K562 (cell line): ENCODE data around the gene VPREB1. TPM values are rescaled to one million over a fixed set of nuclear protein-coding genes. Genes with fewer than 3 reads are reported as not detected.

ENCODE experiments used
- ARID4B ChIP-seq: sonication (generic); formaldehyde crosslinking; IDR thresholded peaks from 2 replicates; pipeline ENCODE4 v1.8.0; 2022; ENCODE audit warnings: mild to moderate bottlenecking, missing genetic modification reagents
- CBFB ChIP-seq: sonication (generic); formaldehyde crosslinking; IDR thresholded peaks from 2 replicates; pipeline ENCODE4 v1.4.0; 2020; ENCODE audit warnings: mild to moderate bottlenecking, missing genetic modification reagents
- CBX3 ChIP-seq, 2 experiments: IDR thresholded peaks; 1 replicate in 1 of 2; 2 replicates in 1 of 2; pipeline ENCODE4 v1.6.1; 2012; ENCODE audit warnings: inconsistent platforms in 2 of 2, low read length in 2 of 2, borderline replicate concordance in 1 of 2, control low read depth in 1 of 2
- CHD2 ChIP-seq: IDR thresholded peaks from 2 replicates; pipeline ENCODE4 v1.6.1; 2011; ENCODE audit warnings: low read depth, low read length
- CTCF ChIP-seq, 3 experiments: IDR thresholded peaks in 2 of 3; conservative IDR thresholded peaks in 1 of 3; 2 replicates each; pipeline ENCODE4 v1.5.1; 2011 to 2012; ENCODE audit warnings: low read length in 3 of 3, mild to moderate bottlenecking in 3 of 3, control low read depth in 2 of 3, improper control_type of control experiment in 1 of 3, inconsistent platforms in 1 of 3, low read depth in 1 of 3, mixed read lengths in 1 of 3, moderate library complexity in 1 of 3; ENCODE audit not compliant: insufficient read depth in 2 of 3
- HMBOX1 ChIP-seq: sonication (generic); IDR thresholded peaks from 2 replicates; pipeline ENCODE4 v1.6.1; 2016
- IRF2 ChIP-seq: sonication (generic); formaldehyde crosslinking; IDR thresholded peaks from 2 replicates; pipeline ENCODE4 v1.8.1; 2022; ENCODE audit warnings: mild to moderate bottlenecking, missing genetic modification reagents
- KLF6 ChIP-seq: fragments of 250-450 bp; sonication (Bioruptor Pico); IDR thresholded peaks from 2 replicates; pipeline ENCODE4 v1.4.0; 2020; ENCODE audit warnings: mild to moderate bottlenecking, moderate library complexity, borderline replicate concordance
- NFRKB ChIP-seq: fragments of 450-650 bp; IDR thresholded peaks from 2 replicates; pipeline ENCODE4 v1.6.1; 2016; ENCODE audit warnings: low read depth
- PML ChIP-seq: IDR thresholded peaks from 2 replicates; pipeline ENCODE4 v1.6.1; 2012; ENCODE audit warnings: low read length, inconsistent platforms
- STAG1 ChIP-seq: sonication (generic); formaldehyde crosslinking; IDR thresholded peaks from 2 replicates; pipeline ENCODE4 v1.5.0; 2020; ENCODE audit warnings: missing genetic modification reagents, borderline replicate concordance
- TAF1 ChIP-seq: IDR thresholded peaks from 2 replicates; pipeline ENCODE4 v1.6.1; 2011; ENCODE audit warnings: mild to moderate bottlenecking, low read length, moderate library complexity; ENCODE audit not compliant: insufficient read depth, control insufficient read depth, severe bottlenecking; ENCODE audit errors: extremely low read depth
- TFE3 ChIP-seq: fragments of 450-650 bp; formaldehyde crosslinking; IDR thresholded peaks from 2 replicates; pipeline ENCODE4 v1.4.0; 2020; ENCODE audit warnings: mild to moderate bottlenecking, mixed read lengths
- TGIF2 ChIP-seq: sonication (generic); formaldehyde crosslinking; IDR thresholded peaks from 2 replicates; pipeline ENCODE4 v1.8.1; 2022; ENCODE audit warnings: mild to moderate bottlenecking, missing genetic modification reagents, moderate library complexity
- ZBTB49 ChIP-seq: sonication (generic); formaldehyde crosslinking; IDR thresholded peaks from 2 replicates; pipeline ENCODE4 v1.8.0; 2022; ENCODE audit warnings: missing genetic modification reagents, mild to moderate bottlenecking, borderline replicate concordance
- ZC3H4 ChIP-seq: sonication (generic); formaldehyde crosslinking; IDR thresholded peaks from 2 replicates; pipeline ENCODE4 v1.9.0; 2021; ENCODE audit warnings: missing genetic modification reagents, borderline replicate concordance
- ZNF184 ChIP-seq: sonication (generic); formaldehyde crosslinking; IDR thresholded peaks from 2 replicates; pipeline ENCODE4 v1.5.0; 2020; ENCODE audit warnings: missing genetic modification reagents
- polyA plus RNA-seq, 8 experiments: library from polyadenylated mRNA; depleted of rRNA in 4 of 8; stranded (reverse) in 5 of 8; unstranded in 3 of 8; fragments of >200 nt; fragmentation: Nextera tagmentation in 2 of 8; fragmentation: Illumina TruSeq in 1 of 8; extraction: Ambion mirVana in 2 of 8; extraction: Trizol in 1 of 8; gene quantifications; 2 replicates each; pipeline versions ENCODE4 v1.2.1 to v1.2.3, GENCODE V29; 2011 to 2014; ENCODE audit warnings: inconsistent platforms in 1 of 8, missing spikeins in 1 of 8
- total RNA-seq, 7 experiments: library from RNA; depleted of rRNA in 6 of 7; stranded (reverse); fragments of >200 nt in 6 of 7; fragmentation: Illumina TruSeq in 2 of 7; extraction: Trizol in 2 of 7; gene quantifications; 2 replicates each; pipeline versions ENCODE4 v1.2.1 to v1.2.3, GENCODE V29; 2011 to 2021; ENCODE audit warnings: low replicate concordance in 1 of 7

Gene VPREB1
- total and polyA plus RNA-seq, 9 of the 15 experiments (the other 6 are each of a cell fraction or from before 2014, with no cell fraction given): not detected

- no peak for TF ChIP-seq CTCF (IDR thresholded peaks at IDR 0.05 in 2 of 3, conservative IDR thresholded peaks at IDR 0.05 in 1 of 3; ENCODE audit: insufficient read depth in 2 of 3, low read depth in 1 of 3, low read length in 3 of 3)
- TF ChIP-seq TGIF2: no peak
- no peak for TF ChIP-seq CHD2
- TF ChIP-seq TAF1: no peak
- no peak for TF ChIP-seq PML
- no peak for TF ChIP-seq ZBTB49 (CRISPR knock-in tag)
- TF ChIP-seq IRF2 (CRISPR knock-in tag): 0 out of 2 replicates have a peak, but pooled peaks have one; percentile 53
- TF ChIP-seq KLF6 (CRISPR knock-in tag): no peak
- TF ChIP-seq ZNF184 (CRISPR knock-in tag): 0 out of 2 replicates have a peak, but pooled peaks have one; percentile 5
- TF ChIP-seq ZC3H4: 0 out of 2 replicates have a peak, but pooled peaks have one; percentile 55
- TF ChIP-seq CBFB (CRISPR knock-in tag): peak; percentile 76; the same call in 1 of the 2 replicates
- TF ChIP-seq HMBOX1: no peak
- TF ChIP-seq CBX3 (IDR thresholded peaks at IDR 0.05; ENCODE audit: borderline replicate concordance in 1 of 2, low read length in 2 of 2): no peak
- no peak for TF ChIP-seq TFE3 (CRISPR knock-in tag)
- TF ChIP-seq NFRKB: no peak
- peak; percentile 15; the same call in 1 of the 2 replicates for TF ChIP-seq STAG1 (CRISPR knock-in tag)
- 0 out of 2 replicates have a peak, but pooled peaks have one; percentile 12 for TF ChIP-seq ARID4B (CRISPR knock-in tag)
These were observed 45.0 kb upstream of the VPREB1 start (continued) for GRCh38 chr22:22199634-22200033.
